Astrocyte (in vitro differentiated cells and primary cell): Measurements from ENCODE around the gene GTSE1. TPM values are rescaled to one million over a fixed set of nuclear protein-coding genes. Genes with fewer than 3 reads are reported as not detected.

Experiments
- DNase-seq: peaks from one replicate; pipeline ENCODE4 v3.0.0-alpha.2; 2010; ENCODE audit warnings: low read depth
- FAIRE-seq: peaks from 2 replicates; lab custom pipeline; 2011; peaks lifted over from hg19 to GRCh38; lab: Jason Lieb, UNC
- H2AFZ ChIP-seq: 2 replicates; pipeline ENCODE4 v1.6.0; 2012; ENCODE audit warnings: low read depth, low read length, inconsistent platforms
- H3K27ac ChIP-seq: 2 replicates; pipeline ENCODE4 v1.5.1; 2011; ENCODE audit warnings: low read depth, low read length, inconsistent platforms
- H3K27me3 ChIP-seq: 2 replicates; pipeline ENCODE4 v1.6.0; 2011; ENCODE audit warnings: low read length, inconsistent platforms; ENCODE audit not compliant: insufficient read depth
- H3K36me3 ChIP-seq: 2 replicates; pipeline ENCODE4 v1.5.1; 2011; ENCODE audit warnings: low read length, inconsistent platforms; ENCODE audit not compliant: insufficient read depth
- H3K4me1 ChIP-seq: 2 replicates; pipeline ENCODE4 v1.5.1; 2011; ENCODE audit warnings: low read length, inconsistent platforms; ENCODE audit not compliant: insufficient read depth
- H3K4me2 ChIP-seq: 2 replicates; pipeline ENCODE4 v1.6.0; 2012; ENCODE audit warnings: low read length, inconsistent platforms
- H3K4me3 ChIP-seq: 2 replicates; pipeline ENCODE4 v1.5.1; 2011; ENCODE audit warnings: low read depth, mild to moderate bottlenecking, low read length, inconsistent platforms; ENCODE audit not compliant: insufficient read depth
- H3K79me2 ChIP-seq: 2 replicates; pipeline ENCODE4 v1.6.0; 2012; ENCODE audit warnings: mild to moderate bottlenecking, low read length, inconsistent platforms; ENCODE audit not compliant: insufficient read depth
- H3K9ac ChIP-seq: 2 replicates; pipeline ENCODE4 v1.6.0; 2012; ENCODE audit warnings: mild to moderate bottlenecking, low read length, inconsistent platforms
- H3K9me3 ChIP-seq: 2 replicates; pipeline ENCODE4 v1.5.1; 2012; ENCODE audit warnings: low read depth, mild to moderate bottlenecking, low read length, inconsistent platforms; ENCODE audit not compliant: insufficient read depth
- H4K20me1 ChIP-seq: 2 replicates; pipeline ENCODE4 v1.6.0; 2012; ENCODE audit warnings: low read length, inconsistent platforms; ENCODE audit not compliant: insufficient read depth
- H3K27ac Mint-ChIP-seq: one replicate; pipeline ENCODE4 v1.8.0; 2021; ENCODE audit warnings: mild to moderate bottlenecking, mixed read lengths; ENCODE audit not compliant: unreplicated experiment
- H3K27me3 Mint-ChIP-seq: one replicate; pipeline ENCODE4 v1.8.0; 2021; ENCODE audit warnings: low read depth, mixed read lengths; ENCODE audit not compliant: unreplicated experiment
- H3K36me3 Mint-ChIP-seq: one replicate; pipeline ENCODE4 v1.8.0; 2021; ENCODE audit warnings: low read depth, mixed read lengths; ENCODE audit not compliant: unreplicated experiment
- H3K4me1 Mint-ChIP-seq: one replicate; pipeline ENCODE4 v1.8.0; 2021; ENCODE audit warnings: low read depth, mixed read lengths; ENCODE audit not compliant: unreplicated experiment
- H3K4me3 Mint-ChIP-seq: one replicate; pipeline ENCODE4 v1.8.0; 2021; ENCODE audit warnings: mild to moderate bottlenecking, moderate library complexity, mixed read lengths; ENCODE audit not compliant: unreplicated experiment
- H3K9me3 Mint-ChIP-seq: one replicate; pipeline ENCODE4 v1.8.0; 2021; ENCODE audit warnings: mild to moderate bottlenecking, mixed read lengths; ENCODE audit not compliant: unreplicated experiment
- EZH2 ChIP-seq: IDR thresholded peaks from 2 replicates; pipeline ENCODE4 v1.6.1; 2012; ENCODE audit warnings: mild to moderate bottlenecking, low read length, inconsistent platforms; ENCODE audit not compliant: insufficient read depth
- total RNA-seq: library from RNA; stranded (reverse); gene quantifications from 2 replicates; pipeline ENCODE4 v1.2.1, GENCODE V29; 2021
- TF ChIP-seq, protein P1 (sequence below): IDR thresholded peaks from 2 replicates; pipeline ENCODE4 v1.5.1; 2011; ENCODE audit warnings: low read depth, mild to moderate bottlenecking, inconsistent platforms, low read length, moderate library complexity; ENCODE audit not compliant: insufficient read depth

The GTSE1 gene
- total RNA-seq, 1 donor from 2014 or later, result 4.1 TPM

DNA sequence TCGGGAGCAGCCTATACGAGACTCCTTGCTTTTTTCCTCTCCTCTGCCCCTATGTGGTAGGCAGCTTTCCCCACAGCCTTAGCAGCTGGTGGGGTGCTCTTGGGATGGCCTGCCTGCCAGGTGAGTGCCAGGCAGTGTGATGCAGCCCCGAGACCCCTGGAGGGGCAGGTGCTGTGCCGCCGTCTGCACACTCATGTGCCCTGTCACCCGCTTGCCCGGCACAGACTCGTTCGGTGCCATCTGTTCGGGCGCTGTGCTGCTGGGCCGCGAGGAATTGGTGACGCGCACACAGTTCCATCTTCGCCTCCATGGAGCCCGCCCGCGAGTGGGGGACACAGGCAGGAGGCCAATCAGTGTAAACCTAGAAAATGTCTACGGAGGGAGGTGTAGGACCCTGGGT, 54.0 kb downstream of the GTSE1 start:
- no peak overlapping the region for H3K4me2 ChIP-seq
- H3K36me3 ChIP-seq, result peaks cover 24% of the 10 kb centered on the region

DNA sequence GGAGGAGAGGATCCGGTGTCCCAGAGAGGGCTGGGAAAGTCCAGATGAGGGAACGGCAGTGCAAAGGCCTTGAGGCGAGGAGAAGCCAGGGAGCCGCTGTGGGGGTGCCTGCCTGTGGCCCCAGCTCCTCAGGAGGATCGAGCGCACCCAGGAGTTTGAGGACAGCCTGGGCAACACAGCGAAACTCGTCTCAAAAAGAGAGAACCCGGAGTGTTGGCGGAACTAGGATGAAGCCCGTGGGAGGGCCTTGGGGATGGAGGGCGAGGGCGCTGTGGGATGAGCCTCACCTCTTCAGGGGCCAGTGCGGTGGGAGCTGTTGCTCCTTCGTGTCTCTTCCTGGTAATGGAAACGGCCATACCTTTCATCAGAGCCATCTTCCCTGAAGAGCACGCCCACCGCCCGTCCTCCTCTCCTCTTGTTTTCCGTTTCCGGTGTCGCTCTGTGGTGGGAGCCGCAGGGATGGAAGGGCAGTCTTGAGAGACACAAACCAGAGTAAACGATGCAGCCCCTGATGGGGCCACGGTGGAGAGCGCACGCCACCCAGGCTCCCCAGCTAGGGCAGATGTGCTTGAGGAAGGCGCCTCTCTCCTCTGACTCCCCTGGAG, 54.6 kb downstream of the GTSE1 start:
- Mint-ChIP-seq H3K4me3 (no peak overlapping the region), H3K27me3 (no peaks in the 10 kb centered on the region), H3K9me3 (no peaks in the 10 kb centered on the region), H3K27ac (no peak overlapping the region), H3K4me1 (peaks cover 2% of the 10 kb centered on the region), H3K36me3 (peaks cover 27% of the 10 kb centered on the region)
- H3K4me1 ChIP-seq, result peaks cover 19% of the 10 kb centered on the region
- H3K4me2 ChIP-seq, result no peak overlapping the region
- no peaks in the 10 kb centered on the region for H3K27me3 ChIP-seq
- H3K4me3 ChIP-seq, result no peak overlapping the region
- H3K9me3 ChIP-seq, result no peaks in the 10 kb centered on the region
- peaks cover 27% of the 10 kb centered on the region for H3K36me3 ChIP-seq
- peaks cover 12% of the 10 kb centered on the region for H3K79me2 ChIP-seq
- FAIRE-seq, result no peak
- no peak overlapping the region for H3K27ac ChIP-seq
- DNase-seq, result no peak
- no peak overlapping the region for H2AFZ ChIP-seq
- TF ChIP-seq, protein P1, sequence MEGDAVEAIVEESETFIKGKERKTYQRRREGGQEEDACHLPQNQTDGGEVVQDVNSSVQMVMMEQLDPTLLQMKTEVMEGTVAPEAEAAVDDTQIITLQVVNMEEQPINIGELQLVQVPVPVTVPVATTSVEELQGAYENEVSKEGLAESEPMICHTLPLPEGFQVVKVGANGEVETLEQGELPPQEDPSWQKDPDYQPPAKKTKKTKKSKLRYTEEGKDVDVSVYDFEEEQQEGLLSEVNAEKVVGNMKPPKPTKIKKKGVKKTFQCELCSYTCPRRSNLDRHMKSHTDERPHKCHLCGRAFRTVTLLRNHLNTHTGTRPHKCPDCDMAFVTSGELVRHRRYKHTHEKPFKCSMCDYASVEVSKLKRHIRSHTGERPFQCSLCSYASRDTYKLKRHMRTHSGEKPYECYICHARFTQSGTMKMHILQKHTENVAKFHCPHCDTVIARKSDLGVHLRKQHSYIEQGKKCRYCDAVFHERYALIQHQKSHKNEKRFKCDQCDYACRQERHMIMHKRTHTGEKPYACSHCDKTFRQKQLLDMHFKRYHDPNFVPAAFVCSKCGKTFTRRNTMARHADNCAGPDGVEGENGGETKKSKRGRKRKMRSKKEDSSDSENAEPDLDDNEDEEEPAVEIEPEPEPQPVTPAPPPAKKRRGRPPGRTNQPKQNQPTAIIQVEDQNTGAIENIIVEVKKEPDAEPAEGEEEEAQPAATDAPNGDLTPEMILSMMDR, result no peak
- TF ChIP-seq EZH2, result no peak
- peaks cover 88% of the 10 kb centered on the region for H4K20me1 ChIP-seq
- H3K9ac ChIP-seq, result no peak overlapping the region

More for the DNA sequence above, 54.0 kb downstream of the GTSE1 start:
- no peaks in the 10 kb centered on the region for H3K27me3 ChIP-seq
- H3K4me1 ChIP-seq, result peaks cover 19% of the 10 kb centered on the region
- peaks cover 25% of the 10 kb centered on the region for H3K36me3 Mint-ChIP-seq
- H3K9ac ChIP-seq, result no peak overlapping the region
- H3K27ac Mint-ChIP-seq, result no peak overlapping the region
- TF ChIP-seq, protein P1, result no peak
- no peak for TF ChIP-seq EZH2
- H3K27me3 Mint-ChIP-seq, result no peaks in the 10 kb centered on the region
- FAIRE-seq (no peak), DNase-seq (no peak)
- peaks cover 88% of the 10 kb centered on the region for H4K20me1 ChIP-seq
- H3K9me3 Mint-ChIP-seq, result no peaks in the 10 kb centered on the region
- no peak overlapping the region for H3K4me3 ChIP-seq
- no peak overlapping the region for H3K4me3 Mint-ChIP-seq
- H3K9me3 ChIP-seq, result no peaks in the 10 kb centered on the region
- peaks cover 12% of the 10 kb centered on the region for H3K79me2 ChIP-seq
- H2AFZ ChIP-seq, result no peak overlapping the region
- no peak overlapping the region for H3K27ac ChIP-seq
- peaks cover 2% of the 10 kb centered on the region for H3K4me1 Mint-ChIP-seq

DNA sequence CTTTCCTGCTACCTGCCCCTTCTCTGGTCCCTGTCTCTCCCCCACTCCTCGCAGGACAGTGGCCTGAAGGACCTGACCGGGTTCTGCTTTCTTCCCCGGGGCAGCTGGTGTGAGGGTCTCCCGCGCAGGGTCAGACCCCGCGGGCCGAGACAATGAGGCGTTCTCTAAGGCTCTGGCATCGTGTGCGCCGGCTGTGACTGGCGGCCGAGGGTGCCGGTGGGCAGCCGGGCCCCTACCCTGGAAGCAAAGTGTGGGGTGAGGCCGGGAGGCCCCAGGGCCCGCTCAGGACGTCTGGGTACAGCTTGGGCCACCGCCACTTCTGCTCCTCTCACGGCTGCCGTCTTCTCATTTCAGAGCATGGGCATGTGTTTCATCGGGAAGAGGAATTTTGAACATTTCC, 55.1 kb downstream of the GTSE1 start:
- Histone ChIP-seq H3K9ac (no peak overlapping the region), H3K36me3 (peaks cover 23% of the 10 kb centered on the region), H3K4me3 (no peak overlapping the region), H3K4me2 (no peak overlapping the region), H2AFZ (no peak overlapping the region), H3K27me3 (no peaks in the 10 kb centered on the region), H3K27ac (no peak overlapping the region), H3K9me3 (no peaks in the 10 kb centered on the region), H3K79me2 (peaks cover 12% of the 10 kb centered on the region), H4K20me1 (peaks cover 89% of the 10 kb centered on the region), H3K4me1 (peaks cover 19% of the 10 kb centered on the region)
- Mint-ChIP-seq H3K27ac (no peak overlapping the region), H3K27me3 (no peaks in the 10 kb centered on the region), H3K4me1 (peaks cover 2% of the 10 kb centered on the region), H3K9me3 (no peaks in the 10 kb centered on the region), H3K4me3 (no peak overlapping the region), H3K36me3 (peaks cover 27% of the 10 kb centered on the region)
- FAIRE-seq (no peak), DNase-seq (no peak)
- TF ChIP-seq, protein P1, result no peak
- TF ChIP-seq EZH2, result no peak
